Stimulated activated CD8-positive, alpha-beta memory T cell treated with anti-CD3 and anti-CD28 coated beads, Interleukin-15, amount 100 ng/mL, for 4 hours (primary cell): ENCODE results near the gene FAM114A2.
A peak's percentile ranks its signal among the peaks of the same experiment; 100 is the strongest.

Source experiments
- DNase-seq, 2 donors: peaks; one replicate each; pipeline ENCODE4 v3.0.0-alpha.2; 2020; ENCODE audit warnings: low read depth in 2 of 2

FAM114A2 gene

GRCh38 chr5:153985498-153985897 lies 53.2 kb downstream of the FAM114A2 start:
- DNase-seq, result no peak

- DNase-seq, result no peak
Observed at GRCh38 chr5:153983885-153984284, 54.8 kb downstream of the FAM114A2 start.

- DNase-seq, result no peak
Observed at GRCh38 chr5:153981905-153982605, 56.7 kb downstream of the FAM114A2 start.

- no peak for DNase-seq
Observed at GRCh38 chr5:153979028-153979783, 59.5 kb downstream of the FAM114A2 start.

GRCh38 chr5:153974813-153975163 lies 63.9 kb downstream of the FAM114A2 start:
- DNase-seq, result no peak

- DNase-seq, result no peak
Observed at GRCh38 chr5:153974131-153974812, 64.4 kb downstream of the FAM114A2 start.

- DNase-seq, result no peak
Observed at GRCh38 chr5:153972240-153972639, 66.5 kb downstream of the FAM114A2 start.

GRCh38 chr5:153970496-153970895 lies 68.2 kb downstream of the FAM114A2 start:
- DNase-seq, result no peak

GRCh38 chr5:153969563-153969895 lies 69.2 kb downstream of the FAM114A2 start:
- DNase-seq, result no peak

- DNase-seq, result no peak
Observed at GRCh38 chr5:153968761-153969562, 69.7 kb downstream of the FAM114A2 start.

- DNase-seq, result no peak
Observed at GRCh38 chr5:153964880-153965645, 73.6 kb downstream of the FAM114A2 start.

- no peak for DNase-seq
Observed at GRCh38 chr5:153964191-153964879, 74.4 kb downstream of the FAM114A2 start.

- peak; percentile 10 to 12 for DNase-seq
Observed at GRCh38 chr5:153960269-153961215, 78.2 kb downstream of the FAM114A2 start.

- no peak for DNase-seq
Observed at GRCh38 chr5:153959134-153959957, 79.4 kb downstream of the FAM114A2 start.

GRCh38 chr5:153957205-153957604 lies 81.5 kb downstream of the FAM114A2 start:
- no peak for DNase-seq

GRCh38 chr5:153953411-153953810 lies 85.3 kb downstream of the FAM114A2 start:
- DNase-seq, result no peak

GRCh38 chr5:153952893-153953292 lies 85.8 kb downstream of the FAM114A2 start:
- no peak for DNase-seq

GRCh38 chr5:153952057-153952456 lies 86.7 kb downstream of the FAM114A2 start:
- no peak for DNase-seq

- DNase-seq, result no peak
Observed at GRCh38 chr5:153941265-153941664, 97.4 kb downstream of the FAM114A2 start.
